HG03108 (cell line): ENCODE measurements around the gene NUP98.

Source experiments
- ATAC-seq: cut with Tn5 transposase; IDR thresholded peaks from one replicate; pipeline ENCODE4 v1.9.1; 2021; ENCODE audit warnings: moderate library complexity; ENCODE audit not compliant: unreplicated experiment

The NUP98 gene

DNA sequence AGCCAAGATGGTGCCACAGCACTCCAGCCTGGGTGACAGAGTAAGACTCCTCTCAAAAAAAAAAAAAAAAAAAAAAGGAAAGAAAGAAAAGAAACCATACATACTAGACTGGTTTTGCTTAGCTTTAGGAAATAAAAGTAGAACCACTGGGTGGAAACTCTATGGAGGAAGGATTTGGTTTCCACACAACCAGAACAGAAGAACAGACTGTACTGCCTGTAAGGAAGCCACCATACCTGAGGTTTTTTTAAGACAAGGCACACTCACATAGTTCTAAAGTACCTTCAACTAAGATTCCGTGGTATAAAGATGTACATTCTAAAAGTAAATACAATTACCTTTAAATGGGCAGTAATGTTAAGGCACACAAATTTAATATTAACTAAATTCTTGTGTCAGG is 58.6 kb downstream of the NUP98 start:
- ATAC-seq: no peak

DNA sequence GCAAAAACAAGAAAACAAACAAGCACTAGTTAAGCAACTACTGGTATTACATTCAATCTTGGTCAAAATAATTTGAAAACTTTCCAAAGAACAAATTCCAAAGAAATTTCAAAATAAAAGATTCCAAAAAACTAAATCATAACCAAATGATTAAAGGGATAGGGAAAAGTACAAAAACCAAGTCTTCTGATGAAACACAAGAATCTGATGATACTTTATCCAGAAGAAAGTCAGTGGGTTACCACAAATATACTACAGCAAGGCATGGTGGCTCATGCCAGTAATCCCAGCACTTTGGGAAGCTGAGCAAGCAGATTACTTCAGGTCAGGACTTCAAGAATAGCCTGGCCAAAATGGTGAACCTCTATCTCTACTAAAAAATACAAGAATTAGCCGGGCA is 59.1 kb downstream of the NUP98 start:
- ATAC-seq: no peak

DNA sequence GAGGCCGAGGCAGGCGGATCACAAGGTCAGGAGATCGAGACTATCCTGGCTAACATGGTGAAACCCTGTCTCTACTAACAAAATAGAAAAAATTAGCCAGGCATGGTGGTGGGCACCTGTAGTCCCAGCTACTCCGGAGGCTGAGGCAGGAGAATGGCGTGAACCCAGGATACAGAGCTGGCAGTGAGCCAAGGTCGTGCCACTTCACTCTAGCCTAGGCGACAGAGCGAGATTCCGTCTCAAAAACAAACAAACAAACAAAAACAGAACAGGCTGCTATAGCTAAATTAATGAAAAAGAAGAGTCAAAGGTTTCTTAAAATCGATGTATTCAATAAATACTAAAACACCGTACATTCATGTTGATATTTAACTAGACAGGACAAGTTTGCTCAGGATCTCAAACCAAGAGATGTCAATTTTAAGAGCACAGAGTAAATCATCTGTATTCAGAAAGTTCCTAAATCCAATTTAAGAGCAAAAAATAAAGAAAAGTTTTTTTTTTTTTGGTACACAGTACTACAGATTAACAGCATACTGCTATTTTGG is 59.9 kb downstream of the NUP98 start:
- ATAC-seq: no peak

DNA sequence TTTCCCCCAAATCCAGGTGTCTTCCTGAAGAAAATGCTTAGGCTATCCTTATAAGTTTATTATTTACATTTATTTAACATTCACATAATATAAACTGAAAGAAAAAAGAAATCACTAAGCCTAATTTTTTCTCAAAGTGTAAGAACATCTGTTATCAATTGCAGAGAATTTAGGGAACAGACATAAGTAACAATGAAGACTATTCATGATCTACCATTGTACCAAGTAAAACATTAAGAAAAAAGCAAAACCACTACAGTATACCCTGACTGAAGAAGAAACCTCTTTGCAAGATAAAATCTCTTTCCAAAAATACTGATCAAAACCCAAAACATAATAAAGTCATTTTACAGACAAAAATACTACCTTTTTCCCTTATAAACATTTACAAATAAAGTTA is 60.5 kb downstream of the NUP98 start:
- no peak for ATAC-seq

DNA sequence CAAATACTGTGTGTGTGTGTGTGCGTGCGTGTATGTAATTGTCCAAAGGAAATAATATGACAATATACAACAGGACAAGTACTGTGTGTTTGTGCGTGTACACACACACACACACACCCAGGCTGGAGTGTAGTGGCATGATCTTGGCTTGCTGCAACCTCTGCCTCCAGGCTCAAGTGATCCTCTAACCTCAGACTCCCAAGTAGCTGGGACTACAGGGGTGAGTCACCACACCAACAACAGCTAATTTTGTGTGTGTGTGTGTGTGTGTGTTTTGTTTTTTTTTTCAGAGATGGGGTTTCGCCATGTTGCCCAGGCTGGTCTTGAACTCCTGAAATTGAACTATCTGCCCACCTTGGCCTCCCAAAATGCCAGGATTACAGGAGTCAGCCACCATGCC is 61.5 kb downstream of the NUP98 start:
- ATAC-seq: no peak

DNA sequence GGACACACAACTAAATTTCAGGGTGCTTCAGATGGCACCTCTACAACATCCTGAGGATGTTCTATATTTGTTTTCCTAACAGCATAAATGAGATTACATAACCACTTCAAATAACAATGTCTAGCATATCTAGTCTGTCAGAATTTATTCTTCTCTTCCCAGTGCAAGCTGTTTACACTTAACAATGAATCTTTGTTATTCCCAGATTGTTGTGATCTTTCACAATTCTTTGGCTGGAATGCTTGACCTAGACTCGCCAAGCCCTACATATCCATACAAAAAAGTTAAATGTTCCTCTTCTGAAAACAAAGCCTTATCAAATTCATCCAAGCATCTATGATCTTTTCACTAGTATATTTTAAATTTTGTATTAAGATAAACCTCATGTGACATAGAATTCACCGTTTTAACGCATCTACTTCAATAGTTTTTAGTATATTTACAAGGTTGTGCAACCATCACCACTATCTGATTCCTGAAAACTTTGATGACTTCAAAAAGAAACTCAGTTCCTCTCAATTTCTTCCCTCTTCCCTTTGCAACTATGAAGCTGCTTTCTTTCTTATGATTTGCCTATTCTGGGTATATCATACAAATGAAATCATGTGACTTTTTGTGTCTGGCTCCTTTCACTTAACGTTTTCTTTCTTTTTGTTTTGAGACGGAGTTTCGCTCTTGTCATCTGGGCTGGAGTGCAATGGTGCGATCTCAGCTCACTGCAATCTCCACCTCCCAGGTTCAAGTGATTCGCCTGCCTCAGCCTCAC is 64.5 kb downstream of the NUP98 start:
- ATAC-seq: no peak

DNA sequence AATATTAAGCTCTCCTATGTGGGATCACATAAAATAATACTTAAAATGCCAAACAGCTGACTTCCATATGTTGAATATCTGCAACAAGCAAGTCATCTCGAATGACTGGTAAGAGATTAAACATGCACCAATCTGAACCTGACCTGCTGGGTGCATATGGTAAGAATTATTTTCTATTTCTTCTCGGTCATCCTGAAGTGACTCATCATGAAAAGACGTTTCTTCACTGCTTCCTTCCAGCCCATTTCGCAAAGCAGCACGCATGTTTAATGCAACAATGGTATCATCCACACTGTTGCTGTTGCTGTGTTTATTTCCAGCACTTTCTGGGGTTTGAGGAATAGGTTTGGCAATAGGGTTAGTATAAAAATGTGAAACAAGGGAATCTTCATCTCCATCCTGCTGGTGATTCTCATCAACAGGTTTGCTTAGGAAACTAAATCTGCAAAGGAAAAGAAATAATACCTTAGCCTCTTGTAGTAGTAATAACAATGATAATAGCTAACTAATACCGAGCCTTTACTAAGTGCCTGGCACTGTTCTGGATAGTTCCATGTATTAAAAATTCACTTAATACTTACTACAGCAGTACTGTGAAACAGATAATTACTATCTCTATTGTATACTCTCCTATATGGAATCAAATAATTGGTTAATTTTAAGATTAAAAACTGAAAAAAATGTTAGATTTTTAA is 74.2 kb downstream of the NUP98 start:
- no peak for ATAC-seq

DNA sequence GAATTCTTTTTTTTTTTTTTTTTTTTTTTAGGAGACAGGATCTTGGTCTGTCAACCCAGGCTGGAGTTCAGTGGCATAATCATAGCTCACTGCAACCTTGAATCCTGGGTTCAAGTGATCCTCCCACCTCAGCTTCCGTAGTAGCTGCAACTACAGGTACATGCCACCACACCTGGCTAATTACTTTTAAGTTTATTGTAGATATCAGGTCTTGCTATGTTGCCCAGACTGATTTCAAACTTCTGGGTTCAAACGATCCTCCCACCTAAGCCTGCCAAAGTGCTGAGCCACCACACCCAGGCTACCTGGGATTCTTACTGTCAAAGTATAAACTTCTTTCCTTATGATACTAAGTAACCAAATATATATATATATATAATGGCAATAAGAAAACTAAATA is 75.3 kb downstream of the NUP98 start:
- ATAC-seq: no peak

DNA sequence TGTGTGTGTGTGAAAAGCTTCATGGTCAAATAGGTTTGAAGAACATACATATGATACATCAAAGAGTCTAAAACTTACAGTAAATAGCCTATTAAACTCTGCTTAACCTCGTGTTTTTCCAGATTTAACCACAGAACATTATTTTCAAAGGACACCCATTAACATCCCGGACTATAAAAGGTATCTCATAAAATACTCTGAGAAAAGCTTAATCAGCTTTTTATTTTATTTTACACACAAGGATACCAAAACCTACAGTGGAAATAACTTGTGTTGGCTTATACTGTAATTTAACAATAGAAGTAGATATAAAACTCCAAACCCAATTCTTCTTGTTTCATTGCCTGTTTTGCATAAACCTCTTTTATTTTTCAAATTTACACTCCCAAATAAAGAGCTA is 76.4 kb downstream of the NUP98 start:
- no peak for ATAC-seq

DNA sequence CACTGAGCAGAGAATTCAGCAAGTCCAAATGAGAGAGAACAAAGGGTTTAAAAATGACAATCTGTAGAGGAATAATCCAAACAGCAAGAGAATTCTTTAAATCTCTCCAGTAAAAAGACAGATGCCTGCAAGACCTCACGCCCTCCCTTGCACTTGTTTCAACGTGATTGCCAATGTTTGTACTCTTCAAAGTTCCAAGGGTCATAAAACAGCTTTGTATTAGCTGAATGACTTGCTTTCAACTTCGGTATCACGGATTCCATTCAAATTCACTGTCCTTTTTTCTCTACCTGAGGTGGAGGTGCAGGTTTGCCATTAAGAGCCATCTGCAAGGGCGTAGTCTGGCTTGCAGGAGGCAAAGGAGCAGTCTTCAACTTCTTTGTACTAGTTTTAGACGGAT is 85.1 kb downstream of the NUP98 start:
- ATAC-seq: no peak

DNA sequence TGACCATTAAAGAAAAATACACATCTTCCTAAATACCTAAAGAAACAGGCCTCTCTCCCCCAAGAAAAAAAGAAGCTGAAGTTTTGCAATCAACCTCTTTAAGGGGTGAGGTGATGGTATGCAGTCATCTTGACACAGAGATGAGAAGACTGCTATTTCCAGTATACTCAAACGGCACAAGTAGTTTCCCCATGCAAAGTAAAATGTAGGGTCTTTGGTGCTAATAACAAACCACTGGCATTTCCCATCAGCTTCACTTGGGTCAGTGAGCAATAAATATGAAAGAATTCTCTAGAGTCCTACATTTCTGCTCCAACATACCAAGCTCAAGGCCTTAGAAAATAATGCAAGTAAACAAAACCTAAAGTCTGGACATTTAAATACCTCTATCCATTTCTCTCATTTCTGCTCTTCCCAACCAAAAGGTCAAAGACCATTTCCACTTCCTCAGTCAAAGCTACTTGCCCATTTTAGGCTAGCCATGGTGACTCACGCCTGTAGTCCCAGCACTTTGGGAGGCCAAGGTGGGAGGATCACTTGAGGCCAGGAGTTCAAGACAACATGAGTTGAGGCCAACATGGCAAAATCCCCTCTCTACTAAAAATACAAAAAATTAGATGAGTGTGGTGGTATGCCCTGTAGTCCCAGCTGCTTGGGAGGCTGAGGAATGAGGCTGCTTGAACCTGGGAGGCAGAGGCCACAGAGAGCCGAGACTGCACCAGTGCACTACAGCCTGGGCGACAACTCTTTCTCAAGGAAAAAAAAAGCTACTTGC is 86.7 kb downstream of the NUP98 start:
- ATAC-seq: no peak

DNA sequence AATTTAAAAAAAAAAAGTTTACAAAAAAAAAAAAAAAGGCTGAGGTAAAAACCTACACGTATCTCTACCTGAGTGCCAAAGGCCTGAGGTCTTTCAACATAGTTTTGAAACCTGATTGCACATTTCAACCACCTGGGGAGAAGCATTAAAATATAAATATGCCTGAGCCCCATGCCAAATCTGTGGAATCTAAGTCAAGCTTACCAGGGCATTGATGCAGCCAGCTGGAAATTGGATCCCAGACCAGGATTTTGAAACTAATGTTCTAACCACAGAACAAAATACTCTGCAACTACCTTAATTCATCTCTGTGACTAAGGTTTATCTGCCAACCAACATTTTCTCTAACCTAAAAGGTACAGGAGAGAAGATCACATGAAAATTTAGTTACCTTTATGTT is 87.4 kb downstream of the NUP98 start:
- ATAC-seq: no peak

DNA sequence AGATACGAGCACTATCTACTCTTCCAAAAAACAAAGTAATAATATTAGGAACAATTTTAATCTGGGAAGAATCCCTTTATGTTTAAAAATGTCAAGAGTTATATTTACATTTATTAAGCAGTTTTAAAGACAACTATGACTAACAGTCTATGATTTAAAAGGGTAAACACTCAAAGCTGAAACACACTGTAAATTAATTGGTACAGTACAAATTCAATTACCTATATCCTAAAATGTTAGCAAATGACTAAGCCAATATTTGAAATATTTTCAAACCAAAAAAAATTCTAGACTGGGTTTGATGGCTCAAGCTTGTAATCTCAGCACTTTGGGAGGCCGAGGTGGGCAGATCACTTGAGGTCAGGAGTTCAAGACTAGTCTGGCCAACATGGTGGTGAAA is 90.2 kb downstream of the NUP98 start:
- no peak for ATAC-seq

DNA sequence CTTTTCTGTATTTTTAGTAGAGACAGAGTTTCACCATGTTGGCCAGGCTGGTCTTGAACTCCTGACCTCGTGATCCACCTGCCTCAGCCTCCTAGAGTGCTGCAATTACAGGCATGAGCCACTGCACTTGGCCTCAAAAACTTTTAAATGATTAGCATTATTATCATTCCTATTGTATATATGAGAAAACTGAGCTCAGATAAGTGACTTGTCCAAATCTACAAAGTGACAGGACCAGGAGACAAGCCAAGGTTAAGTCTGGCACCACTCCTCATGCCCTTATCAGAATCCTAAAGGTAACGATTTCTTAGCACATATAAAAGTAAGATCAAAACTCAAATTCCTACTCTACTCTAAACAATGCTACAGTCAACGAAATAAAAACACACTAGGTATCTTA is 94.0 kb downstream of the NUP98 start:
- ATAC-seq: no peak

DNA sequence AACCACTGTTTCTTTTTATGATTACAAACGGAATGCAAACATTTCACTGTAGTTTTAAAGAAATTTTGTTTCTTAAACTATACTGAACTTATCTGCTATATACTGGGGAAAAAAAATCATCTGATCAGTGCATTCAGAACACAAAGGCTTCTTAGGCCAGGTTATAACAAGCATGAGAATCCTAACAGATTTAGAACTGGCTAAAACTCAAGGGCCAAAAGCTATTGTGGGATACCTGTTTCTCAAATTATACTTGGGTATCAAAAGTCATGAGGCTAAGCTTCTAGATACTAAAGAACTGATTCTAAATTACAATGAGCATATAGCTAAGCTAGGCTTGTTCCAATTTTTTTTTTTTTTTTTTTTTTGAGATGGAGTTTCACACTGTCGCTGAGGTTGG is 96.4 kb downstream of the NUP98 start:
- no peak for ATAC-seq

DNA sequence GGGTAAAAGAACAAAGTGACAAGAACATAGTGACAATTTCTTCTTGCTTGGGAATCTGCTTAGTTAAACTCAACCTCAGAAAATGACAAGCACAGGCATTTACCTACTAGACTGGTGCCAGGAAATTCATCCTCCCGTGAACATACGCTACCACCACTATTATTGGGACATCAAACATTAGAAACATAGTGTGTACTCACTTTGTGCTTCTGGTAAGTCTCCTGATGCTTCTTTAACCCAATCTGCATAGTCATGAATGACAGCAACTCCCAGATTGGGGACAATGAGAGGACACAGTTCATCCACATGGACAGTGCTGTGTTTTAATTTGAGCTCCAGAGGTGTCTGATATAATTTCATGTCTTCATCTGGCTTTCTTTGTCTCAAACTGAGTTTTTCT is 96.9 kb downstream of the NUP98 start:
- no peak for ATAC-seq

DNA sequence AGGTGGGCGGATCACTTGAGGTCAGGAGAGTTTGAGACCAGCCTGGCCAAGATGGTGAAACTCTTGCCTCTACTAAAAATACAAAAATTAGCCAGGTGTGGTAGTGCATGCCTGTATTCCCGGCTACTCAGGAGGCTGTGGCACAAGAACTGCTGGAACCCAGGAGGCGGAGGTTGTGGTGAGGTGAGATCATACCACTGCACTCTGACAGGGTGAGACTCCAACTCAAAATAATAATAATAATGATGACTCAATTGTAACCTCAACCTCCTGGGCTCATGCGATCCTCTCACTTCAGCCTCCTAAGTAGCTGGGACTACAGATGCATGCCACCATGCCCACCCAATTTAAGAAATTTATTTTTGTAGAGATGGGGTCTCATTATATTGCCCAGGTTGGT is 110.6 kb downstream of the NUP98 start:
- ATAC-seq: no peak

DNA sequence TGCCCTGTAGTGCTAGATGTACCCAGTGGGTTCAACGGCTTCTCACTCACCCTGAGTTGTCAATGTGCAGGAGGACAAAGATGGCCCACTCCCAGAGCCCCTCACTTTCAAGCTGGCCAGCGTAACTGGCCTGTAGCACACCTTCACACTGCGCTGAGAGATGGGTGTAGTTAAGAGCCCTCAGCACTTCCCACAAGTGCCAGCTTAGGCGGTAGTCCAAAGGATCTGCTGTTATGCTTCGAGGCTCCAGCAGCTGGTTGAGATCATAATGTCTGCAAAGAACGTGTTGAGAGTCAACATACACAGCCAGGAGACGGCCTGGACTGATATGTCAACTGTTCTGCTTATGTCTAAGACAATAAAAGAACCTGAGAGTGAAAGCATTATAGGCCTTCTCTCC is 111.4 kb downstream of the NUP98 start:
- ATAC-seq: no peak

DNA sequence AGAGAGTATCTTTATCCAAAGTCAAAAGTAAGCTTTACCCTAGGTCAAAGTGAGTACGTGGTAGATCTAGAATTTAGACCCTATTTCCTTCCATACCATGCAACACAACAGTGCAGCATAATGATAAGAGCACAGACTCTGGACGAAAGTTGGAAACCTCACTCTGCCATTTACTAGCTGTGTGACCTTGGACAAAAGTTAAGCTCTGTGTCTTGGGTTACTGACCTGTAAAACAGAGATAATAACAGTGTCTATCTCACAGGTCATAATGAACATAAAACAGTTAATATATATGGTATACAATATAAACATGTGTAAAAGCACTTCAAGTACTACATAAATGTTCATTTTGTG is 112.6 kb downstream of the NUP98 start:
- no peak for ATAC-seq

DNA sequence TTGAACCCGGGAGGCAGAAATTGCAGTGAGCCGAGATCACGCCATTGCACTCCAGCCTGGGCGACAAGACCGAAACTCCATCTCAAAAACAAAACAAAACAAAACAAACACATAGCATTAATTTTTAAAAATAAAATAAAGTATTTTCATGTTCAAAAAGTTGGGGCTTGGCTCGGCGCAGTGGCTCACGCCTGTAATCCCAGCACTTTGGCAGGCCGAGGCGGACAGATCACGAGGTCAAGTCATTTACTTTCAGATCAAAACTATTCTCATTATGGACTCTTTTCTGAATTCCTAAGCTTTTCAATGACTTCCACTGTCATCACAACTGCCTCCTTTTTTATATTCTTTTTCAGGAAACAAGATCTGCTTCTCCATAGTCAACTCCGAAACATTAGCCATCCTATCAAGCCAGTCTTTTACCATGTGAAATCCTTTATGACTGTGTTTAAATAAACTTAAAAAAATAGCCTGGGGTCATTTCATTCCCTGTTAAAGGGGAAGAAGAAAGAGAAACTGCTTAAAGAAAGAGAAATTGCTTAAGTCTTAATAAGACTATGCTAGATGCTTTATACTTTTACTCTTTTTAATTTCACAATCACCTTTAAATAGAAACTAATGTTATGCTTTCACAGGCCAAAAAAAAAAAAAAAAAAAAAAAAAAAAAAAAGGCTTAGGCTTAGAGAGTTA is 113.1 kb downstream of the NUP98 start:
- ATAC-seq: no peak

DNA sequence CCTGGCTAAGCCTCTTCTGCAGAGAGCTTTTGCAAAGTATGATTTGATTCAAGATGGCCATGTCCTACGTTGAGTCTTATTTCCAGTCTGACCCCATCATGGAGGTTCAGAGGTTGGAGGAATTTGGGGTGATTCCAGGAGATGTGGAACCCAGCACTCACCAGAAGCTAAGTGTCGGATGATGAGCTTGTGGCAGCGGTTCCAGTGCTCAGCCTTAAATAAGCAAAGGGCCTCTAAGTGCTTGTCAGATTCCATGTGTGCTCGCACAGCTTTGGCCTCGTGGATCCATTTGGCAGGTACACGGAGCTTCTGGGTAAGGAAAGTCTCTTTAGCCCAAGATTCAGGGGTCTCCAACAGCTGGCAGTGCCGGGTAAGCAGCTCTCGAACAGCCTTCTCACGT is 114.3 kb downstream of the NUP98 start:
- ATAC-seq: no peak
